UCSD-AML1 (cell line): ENCODE measurements around the gene PKD1.

Source experiments
- DNase-seq: peaks from one replicate; lab custom pipeline; 2025; ENCODE audit not compliant: unreplicated experiment; lab: John Stamatoyannopoulos, UW

Gene PKD1

DNA sequence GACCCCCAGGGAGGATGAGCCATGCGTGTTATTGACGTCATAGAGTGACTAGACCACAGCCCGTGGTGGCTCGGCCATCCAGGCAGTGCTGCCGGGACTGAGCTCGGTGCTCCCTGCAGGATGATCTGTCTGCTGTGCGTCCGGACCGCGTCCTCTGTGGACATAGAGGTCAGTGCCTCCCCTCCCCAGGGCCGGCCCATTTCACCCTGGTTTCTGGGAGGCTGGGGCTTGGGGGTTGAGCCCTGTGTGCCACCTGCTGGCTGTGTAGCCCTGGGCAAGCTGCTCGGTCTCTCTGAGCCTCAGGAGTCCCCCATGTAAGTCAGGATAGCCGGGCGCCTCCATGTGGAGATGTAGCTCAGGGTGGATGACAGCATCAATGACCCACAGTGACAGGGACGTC lies 79.6 kb downstream of the PKD1 start:
- no peak for DNase-seq

DNA sequence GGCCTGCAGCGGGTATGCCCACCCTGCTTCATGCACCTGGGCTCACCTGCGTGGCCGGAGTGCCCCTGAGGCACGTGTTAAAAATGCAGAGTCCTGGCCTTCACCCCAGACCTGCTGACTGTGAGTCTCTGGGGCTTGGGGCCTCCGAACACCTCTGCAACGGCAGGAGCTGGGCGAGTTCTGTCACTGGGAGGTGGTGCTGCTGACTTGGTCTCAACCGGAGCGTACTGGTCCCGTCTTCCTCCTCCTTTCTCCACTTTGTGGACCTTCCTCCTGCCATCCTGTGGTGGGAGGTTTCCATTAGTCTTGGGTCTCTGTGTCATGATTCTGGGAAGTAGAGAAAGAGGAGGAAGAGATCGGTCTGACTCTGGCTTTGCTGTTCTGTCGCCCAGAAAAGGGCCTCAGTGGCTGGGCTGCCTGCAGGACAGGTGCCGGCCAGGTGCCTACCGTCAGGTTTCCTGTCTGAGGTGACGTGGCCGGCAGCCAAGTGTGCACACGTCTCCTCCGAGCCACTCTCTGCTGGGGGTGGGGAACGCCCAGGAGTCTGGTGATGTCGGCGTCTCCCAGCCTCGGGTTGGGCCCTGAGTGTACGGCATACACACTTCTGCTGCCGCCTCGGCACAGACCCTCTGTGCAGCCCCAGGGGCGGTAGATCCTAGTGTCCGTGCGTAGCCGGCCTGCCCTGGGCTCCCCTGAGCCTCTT lies 81.0 kb downstream of the PKD1 start:
- DNase-seq = no peak

DNA sequence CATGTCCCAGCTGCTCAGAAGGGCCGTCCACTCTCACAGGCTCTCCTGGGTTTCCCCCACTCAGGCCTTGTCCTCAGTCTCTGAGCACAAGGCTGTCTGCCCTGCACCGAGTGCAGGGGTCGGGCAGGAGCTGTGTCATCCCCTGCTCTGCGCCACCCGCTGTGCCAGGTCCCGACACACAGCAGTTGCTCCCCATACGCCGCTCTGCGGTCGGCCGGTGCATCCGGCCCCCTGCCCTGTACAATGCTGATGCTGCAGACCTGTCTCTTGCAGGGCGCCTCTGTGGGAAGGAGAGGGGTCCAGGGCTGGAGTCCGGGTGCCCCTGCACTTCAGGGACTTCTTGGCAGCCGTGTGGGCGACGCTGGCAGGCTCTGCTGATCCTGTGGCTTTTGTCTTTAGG lies 81.8 kb downstream of the PKD1 start:
- no peak for DNase-seq

- no peak for DNase-seq
These were observed 82.5 kb downstream of the PKD1 start for GRCh38 chr16:2053211-2053610.

- no peak for DNase-seq
These were observed 87.6 kb downstream of the PKD1 start for GRCh38 chr16:2048116-2048543.

- DNase-seq = peak; percentile 96
These were observed 88.2 kb downstream of the PKD1 start, which contains the start of the genes NTHL1 and TSC2 for GRCh38 chr16:2047330-2048115. Gene NTHL1, minus strand, starts transcription at chr16:2047834. Its CDS starts 11 bp downstream, at chr16:2047823. Gene TSC2, plus strand, starts transcription at chr16:2047985. Its CDS starts 631 bp downstream, at chr16:2048616.

DNA sequence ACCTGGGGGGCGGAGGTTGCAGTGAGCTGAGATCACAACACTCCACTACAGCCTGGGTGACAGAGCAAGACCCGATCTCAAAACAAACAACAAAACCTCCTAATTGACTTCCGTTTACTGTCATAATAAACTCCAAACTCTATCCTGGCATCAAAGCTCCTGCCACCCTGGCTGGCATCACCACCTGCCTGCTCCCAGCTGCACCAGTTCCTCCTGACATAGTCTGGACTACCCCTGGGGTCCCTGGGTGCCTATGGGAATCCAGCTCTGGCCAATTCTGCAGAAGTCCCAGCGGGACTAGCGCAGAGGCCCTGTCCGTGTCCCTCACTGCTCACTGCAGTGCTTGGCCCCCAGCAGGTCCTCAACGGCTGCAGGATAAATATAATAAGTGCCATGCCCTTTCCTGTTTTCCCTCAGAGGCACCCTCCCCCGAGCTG lies 88.8 kb downstream of the PKD1 start:
- no peak for DNase-seq

DNA sequence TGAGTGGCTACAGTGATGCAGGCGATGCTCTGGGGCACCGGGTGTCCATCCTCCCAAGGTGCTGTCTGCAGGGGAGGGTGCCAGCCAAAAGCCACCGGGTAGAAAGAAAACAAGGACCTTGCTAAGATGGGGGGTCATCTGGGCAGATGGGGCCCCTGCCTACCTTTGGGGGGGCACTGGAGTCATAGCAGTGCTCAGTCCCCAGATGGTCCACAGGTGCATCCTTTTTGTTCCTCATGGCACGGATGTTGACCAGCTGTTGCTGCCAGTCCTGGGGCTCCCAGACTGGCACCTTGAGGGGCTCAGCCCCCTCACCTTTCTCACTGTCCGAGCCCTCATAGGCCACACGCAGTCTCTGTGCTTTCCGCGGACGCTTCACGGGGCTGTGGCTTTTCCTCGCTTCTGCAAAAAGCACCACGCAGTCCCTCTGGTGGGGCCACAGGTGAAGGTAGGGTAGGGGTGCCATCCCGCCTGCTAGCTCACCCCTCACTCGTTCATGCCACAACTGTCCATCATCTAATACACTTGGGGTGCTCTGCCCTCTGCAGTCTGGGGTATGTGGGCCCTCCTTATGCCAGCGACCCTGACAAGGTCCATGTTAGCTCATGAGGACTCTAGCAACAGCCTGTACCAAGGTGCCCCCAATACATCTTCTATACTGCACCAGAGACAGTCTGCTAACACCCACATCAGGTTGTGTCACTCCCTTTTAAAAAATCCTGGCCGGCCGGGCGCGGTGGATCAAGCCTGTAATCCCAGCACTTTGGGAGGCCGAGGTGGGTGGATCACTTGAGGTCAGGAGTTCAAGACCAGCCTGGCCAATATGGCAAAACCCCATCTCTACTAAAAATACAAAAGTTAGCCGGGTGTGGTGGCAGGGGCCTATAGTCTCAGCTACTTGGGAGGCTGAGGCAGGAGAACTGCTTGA lies 89.5 kb downstream of the PKD1 start:
- no peak for DNase-seq

DNA sequence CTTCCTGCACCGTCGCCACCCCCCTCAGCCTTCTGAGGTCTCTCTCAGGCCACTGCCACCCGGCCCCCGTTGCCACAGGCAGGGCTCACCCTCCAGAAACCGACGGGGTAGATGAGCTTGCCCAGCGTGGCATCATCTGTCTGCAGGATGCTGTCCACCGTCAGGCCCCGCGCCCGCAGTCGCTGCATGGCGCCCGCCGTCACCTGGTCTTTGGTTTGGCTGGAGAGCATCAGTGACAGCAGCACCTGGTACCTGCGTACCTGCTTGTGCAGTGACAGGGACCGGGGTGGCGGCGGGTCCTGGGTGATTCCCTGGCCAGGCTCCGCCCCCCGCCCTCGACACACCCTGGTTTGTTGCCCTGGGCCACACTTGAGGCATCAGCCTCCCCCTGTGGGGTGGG lies 91.2 kb downstream of the PKD1 start:
- no peak for DNase-seq

- peak; percentile 71 for DNase-seq
These were observed 91.8 kb downstream of the PKD1 start for GRCh38 chr16:2043667-2044451.

DNA sequence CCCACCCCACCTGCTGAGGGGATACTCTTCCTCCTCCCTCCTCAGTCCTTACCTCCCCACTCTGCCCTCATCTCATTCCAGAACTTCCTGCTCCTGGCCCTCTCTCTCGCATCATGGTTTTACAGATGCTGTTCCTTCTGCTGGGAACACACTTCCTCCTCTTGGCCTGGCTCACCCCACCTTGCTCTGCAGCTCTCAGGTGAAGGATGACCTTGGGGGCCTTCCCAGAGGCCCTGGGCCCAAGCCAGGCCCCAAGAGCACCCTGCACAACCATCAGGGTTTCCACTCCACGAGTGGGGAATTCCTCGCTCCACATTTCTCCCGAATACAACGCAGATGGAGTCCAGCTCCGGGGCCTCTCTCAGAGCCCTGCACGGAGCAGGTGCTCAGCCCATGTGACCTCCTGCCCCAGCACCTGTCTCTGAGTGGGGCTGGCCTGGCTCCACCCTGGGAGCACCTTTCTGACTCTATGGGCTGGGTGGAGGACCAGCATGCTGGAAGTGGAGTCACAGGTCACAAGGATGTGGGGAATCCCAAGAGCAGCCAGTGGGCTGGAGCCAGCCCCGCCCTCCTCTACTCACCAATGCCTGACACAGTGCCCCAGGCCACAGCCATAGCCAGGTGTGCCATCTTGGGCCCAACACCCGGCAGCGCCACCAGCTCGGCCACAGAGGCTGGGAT lies 92.6 kb downstream of the PKD1 start:
- DNase-seq = no peak

DNA sequence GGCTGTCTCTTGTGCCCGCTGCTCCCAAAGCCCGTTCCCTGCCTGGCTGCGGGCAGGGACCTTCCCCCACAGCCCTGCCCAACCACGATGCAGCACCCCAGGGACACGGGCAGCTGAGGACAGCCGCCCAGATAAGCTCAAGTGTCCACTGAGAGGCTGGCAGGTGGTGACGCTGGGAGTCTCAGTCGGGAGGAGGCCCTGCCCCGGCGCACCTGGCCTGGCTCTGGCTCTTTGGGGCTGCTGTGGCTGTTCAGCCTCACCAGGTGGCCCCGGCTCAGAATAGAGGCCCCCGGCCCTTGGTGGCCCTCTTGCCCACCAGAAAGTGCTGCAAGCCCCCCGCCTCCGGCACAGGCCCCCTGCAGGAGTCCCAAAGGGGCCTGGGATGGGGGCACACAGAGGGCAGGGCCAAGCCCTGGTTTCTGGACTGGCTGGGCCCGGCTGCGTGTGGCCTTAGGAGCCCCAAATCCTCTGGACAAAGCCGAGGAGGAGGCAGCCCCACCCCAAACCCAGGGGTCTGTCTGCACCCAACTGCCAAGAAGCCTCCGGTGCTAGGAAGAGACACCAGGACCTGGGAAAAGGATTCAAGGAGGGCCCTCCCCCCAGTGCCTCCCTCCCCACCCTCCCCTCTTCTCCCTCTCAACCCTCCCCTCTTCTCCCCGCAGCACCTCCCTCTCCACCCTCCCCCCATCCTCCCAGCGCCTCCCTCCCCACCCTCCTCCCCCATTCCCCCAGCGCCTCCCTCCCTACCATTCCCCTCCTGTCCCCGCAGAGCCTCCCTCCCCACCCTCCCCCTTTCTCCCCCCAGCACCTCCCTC lies 93.3 kb downstream of the PKD1 start:
- DNase-seq = no peak

DNA sequence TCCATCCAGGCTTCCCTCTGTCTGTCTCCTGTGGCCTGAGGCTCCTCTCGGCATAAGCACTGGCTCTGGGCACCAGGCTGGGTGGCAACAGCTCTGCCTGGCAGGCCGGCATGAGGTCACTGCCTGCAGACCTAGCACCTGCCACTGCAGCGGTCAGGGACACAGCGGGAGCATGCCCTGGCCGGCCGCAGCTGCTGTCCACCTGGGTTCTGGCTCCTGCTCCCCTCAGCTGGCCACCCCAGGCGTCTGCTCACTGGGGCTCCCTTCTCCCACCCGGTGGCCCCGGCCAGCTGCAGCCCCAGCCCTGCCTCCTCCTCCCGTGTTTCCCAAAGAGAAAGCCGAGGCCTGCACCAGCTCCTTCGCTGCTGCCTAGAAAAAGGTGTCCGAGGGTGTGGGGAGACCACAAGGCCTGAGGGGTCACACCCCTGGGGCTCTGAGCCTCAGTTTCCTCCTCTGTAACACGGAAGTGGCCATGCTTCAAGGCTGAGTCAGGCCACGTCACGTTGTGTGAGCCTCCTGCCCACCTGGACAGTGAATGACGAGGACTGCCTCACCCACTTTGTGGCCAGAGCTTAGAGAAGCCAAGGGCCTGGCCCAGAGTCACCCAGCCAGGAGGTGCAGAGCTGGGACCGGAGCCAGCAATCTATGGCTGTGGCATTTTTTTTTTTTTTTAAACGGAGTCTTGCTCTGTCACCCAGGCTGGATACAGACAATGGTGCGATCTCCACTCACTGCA lies 94.7 kb downstream of the PKD1 start:
- no peak for DNase-seq

GRCh38 chr16:2040041-2040786 lies 95.5 kb downstream of the PKD1 start:
- DNase-seq = no peak

DNA sequence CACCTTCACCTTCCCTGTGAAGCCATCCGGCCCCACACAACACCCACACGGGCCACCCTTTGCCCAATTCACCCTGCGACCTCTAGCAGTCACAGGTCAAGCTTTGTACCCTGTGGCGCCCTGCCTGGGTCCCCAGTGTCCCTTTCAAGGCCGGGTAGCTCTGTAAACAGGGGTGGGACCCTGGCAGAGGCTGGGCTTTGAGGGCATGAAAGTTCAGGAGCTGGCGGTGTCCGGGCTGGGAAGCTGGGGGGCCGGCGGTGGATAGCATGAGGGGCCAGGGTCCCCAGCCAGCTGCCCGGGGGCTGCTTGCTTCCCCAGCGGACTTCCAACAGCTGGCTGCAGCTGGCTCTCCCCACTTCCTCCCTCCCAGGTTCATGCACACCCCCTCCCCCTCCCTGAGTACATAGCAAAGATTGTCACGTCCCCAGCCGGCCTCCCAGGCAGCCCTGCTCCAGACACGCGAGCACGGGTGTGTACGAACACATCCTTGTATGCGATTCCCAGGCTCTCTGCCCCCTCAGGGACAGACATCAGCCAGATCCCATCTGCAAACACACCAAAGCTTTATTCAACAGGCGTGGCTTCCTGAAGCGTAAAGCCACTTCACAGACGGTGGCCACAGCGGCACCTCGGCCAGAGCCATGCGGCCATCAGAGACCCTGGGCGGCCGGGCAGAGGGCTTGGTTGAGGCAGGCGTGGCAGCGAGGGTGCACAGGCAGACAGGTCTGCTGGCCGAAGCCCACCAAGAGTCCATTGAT lies 96.2 kb downstream of the PKD1 start:
- no peak for DNase-seq
